OCI-M2 (cell line): ENCODE measurements around the gene TASP1.

Experiments
- DNase-seq: peaks from one replicate; lab custom pipeline; 2025; ENCODE audit not compliant: unreplicated experiment; lab: John Stamatoyannopoulos, UW

Gene TASP1

GRCh38 chr20:13447385-13448180 is 191.1 kb downstream of the TASP1 start:
- DNase-seq: no peak

DNA sequence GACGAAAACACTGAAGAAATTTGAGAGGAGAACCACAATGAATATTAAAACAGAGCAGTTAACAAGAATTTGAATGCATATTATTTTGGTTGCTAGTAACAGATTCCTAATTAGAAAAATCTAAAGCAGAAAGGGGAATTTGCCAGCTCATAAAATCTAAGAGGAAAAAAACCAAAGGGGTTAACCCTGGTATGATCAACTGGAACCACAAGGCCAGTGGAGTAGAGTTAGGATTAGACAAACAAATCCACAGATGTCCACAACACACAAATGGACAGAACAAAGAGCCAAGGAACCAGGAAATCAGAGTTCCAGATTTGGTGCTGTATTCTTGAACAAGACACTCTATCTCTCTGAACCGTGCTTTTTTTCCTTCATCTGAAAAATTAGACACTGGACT is 195.0 kb downstream of the TASP1 start:
- DNase-seq: no peak

DNA sequence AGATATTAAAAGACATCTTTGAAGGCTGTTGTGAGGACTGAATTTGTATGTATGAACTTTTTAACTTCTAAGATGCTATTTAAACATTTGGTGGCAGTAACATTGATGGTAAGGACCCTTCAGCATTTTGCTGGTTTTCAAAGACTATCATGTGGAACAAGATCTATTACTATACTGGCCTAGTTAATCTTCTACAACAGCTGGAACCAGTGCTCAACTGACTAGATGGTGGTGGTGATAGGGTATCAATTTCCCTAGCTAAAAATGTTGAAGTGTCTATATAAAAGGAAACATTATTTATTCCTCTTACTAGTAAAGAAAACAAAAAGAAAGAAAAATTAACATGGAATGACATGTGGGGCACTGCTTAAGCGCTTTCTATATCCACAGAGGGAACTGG is 195.7 kb downstream of the TASP1 start:
- no peak for DNase-seq

- no peak for DNase-seq
Measured at GRCh38 chr20:13441388-13441787, 197.3 kb downstream of the TASP1 start.

DNA sequence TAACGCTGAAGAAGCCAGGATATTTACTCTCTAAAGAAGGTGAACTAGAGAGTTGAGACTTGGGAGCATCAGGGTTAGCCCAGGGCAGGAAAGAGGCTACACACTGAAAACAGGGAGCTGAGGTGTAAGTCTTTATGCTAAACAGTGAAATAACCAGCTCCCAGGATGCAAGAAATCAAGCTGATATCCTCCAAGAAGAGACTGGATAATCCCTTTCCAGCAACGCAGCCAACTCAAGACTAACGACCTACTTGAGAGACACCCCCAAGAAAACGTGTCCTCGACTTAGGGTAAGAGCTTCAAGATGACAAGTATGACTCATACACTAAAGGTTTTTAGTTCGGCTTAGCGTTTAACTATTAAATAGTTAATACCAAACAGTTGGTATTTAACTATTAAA is 202.2 kb downstream of the TASP1 start:
- no peak for DNase-seq

DNA sequence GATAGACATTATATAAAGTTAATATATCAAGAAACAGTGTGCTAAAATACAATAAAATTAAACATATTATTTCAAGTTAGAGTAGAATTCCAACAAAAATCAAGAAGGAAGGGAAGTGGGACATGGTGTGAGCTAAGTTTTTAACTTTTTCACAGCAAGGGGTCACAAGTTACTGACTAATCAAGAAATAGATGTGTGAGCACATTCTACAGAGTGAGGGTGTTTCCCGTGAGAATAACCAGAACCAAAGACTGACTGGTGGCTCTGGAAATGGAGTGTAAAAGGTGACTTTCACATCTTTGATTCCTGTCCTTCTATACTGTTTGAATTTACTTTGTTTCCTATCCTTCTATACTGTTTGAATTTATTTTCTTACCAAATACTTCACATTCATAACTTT is 206.6 kb downstream of the TASP1 start:
- no peak for DNase-seq

DNA sequence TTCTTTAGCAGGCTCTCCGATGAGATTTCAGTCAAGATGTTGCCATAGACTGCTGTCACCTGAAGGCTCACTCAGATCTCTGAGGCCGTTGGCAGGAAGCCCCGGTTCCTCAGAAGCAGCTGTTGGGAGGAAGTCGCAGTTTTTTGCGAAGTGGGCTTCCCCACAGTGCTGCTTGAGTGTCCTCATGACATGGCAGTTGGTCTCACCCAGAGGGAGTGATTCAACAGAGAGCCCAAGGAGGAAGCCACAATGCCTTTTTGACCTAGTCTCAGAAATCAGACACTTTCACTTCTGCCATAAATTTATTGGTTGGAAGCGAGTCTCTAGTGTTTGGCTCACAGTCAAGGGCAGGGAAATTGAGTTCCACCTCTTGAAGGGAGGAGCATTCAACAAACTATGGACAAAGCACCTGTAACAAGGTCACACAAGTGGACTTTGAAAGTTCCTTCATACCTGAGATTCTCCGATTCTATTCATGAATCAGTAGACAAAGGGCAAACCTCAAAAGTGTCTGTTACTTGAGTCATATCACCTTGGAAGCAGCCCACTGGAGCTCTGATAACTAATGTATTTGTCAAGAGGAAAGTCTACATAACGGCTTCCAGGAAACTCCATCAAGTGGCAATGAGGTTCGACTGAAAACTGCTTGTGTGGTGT is 208.3 kb downstream of the TASP1 start:
- DNase-seq: no peak

GRCh38 chr20:13428684-13429083 is 210.0 kb downstream of the TASP1 start:
- DNase-seq: no peak

DNA sequence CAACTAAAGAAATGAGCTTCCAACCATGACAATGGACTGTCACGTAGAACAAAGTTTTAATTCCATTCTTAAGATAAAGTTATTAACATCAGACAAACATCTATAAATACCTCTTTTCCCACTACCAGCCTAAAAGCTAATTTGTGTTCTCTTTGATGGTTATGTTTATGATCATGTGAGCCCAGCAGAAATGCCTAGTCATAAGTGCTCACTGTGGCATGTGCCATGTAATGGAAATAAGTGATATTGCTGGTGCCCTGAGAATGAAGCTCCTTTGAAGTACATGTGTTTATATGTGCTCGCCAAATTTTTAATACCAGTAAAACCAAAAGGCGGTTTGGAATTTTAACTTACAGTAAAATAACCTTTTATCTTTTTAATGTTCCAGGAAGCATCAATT is 211.9 kb downstream of the TASP1 start:
- no peak for DNase-seq

DNA sequence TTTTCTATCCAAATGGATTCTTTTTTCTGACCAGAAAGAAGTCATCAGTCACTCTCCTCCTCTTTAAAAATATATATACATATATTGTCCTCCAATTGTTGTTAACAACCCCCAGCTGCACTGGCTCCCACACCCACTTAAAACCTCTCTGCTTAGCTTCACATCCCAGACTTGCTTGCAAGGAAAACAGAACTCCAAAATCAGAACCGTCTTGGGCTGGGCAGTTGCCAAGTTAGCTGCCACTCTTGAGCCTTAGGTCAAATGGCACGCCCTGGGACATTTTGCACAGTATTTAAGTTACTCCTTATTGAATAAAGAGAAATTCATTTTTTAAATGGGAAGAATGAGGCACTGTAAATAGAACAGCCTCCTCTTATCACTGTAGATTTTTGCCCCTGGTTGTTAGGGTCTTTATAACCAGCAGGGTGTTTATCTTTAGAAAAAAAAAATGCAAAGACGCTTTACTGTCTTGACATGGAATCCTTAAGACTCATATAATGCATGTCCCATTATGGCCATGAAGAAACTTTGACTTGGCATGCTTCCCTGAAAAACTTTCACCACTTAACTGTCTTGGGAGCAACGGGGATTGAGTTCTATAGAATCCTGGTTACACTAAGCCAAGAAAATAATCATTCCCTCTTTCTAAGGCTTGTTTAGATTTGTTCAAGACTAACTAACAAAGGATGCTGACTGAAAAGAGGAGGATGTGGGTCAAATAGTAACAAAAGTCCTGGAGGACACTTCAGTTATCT is 213.2 kb downstream of the TASP1 start:
- DNase-seq: no peak

DNA sequence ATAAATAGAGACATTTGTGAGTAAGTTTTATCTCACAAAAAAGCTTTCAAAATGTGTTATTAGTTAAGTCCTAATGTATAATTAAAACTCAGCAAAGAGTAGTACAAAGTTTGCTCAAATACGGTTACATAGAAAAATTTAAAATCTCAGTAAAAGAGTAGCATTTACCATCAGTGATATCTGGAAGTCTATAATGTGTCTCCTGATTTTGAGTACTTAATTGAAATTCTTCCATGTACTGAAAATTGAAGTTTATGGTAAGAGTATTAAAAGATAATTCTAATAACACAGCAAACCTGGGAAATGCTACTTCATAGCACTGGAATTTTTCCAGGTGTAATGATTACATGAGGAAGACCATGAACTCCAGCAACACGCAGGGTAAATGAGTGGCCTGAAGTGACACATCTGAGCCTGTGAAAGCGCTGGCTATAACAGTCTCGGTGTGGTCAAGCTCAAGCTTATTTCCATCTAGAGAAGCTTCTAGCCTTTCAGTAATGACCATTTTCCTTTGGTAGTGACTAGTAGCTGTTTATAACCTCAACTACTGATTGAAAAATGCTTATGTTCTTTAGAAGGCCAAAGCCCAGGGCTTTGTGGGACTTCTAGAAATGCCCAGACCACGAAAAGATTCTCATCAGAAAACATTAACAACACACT is 214.4 kb downstream of the TASP1 start:
- DNase-seq: no peak

- no peak for DNase-seq
Measured at GRCh38 chr20:13423472-13424173, 215.1 kb downstream of the TASP1 start.

GRCh38 chr20:13422637-13423036 is 216.1 kb downstream of the TASP1 start:
- DNase-seq: no peak

GRCh38 chr20:13420625-13421024 is 218.1 kb downstream of the TASP1 start:
- no peak for DNase-seq

GRCh38 chr20:13419477-13419876 is 219.3 kb downstream of the TASP1 start:
- DNase-seq: no peak

- DNase-seq: no peak
Measured at GRCh38 chr20:13418263-13419229, 220.2 kb downstream of the TASP1 start.

DNA sequence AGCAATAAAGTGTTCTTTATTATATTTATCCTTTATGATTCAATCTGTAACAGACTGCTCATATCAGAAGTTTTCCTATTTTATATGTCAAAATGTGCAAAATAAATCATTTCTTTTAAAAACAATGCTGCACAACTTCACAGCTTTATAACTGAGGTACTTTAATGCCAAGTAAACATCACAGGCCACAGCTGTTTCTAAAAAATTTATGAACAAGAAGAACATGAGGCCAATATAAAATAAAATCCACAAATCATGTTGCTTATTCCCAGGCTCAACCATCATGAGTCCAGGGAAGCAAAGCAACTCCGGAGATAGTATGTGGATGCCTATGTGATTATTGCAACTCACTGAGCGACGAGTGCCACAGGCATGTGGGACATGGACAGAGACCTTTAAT is 222.2 kb downstream of the TASP1 start:
- DNase-seq: no peak

- DNase-seq: no peak
Measured at GRCh38 chr20:13412806-13413445, 225.8 kb downstream of the TASP1 start.

GRCh38 chr20:13404293-13404692 is 234.4 kb downstream of the TASP1 start:
- DNase-seq: no peak
